Suprapubic skin (tissue), 4 donors: ENCODE data around the gene ATP11A. TPM values are rescaled to one million over a fixed set of nuclear protein-coding genes. Genes with fewer than 3 reads are reported as not detected.

Experiments used
- DNase-seq, 2 donors: peaks; one replicate each; pipeline ENCODE4 v3.0.0-alpha.2; 2019; ENCODE audit warnings: low spot score in 2 of 2
- H3K27ac ChIP-seq: fragments of 200-600 bp; sonication (generic); one replicate; pipeline ENCODE4 v1.5.1; 2019
- H3K27me3 ChIP-seq: fragments of 200-600 bp; sonication (generic); one replicate; pipeline ENCODE4 v1.5.1; 2019
- H3K36me3 ChIP-seq: fragments of 200-600 bp; sonication (generic); one replicate; pipeline ENCODE4 v1.5.1; 2019
- H3K4me1 ChIP-seq: fragments of 200-600 bp; sonication (generic); one replicate; pipeline ENCODE4 v1.5.1; 2019
- H3K4me3 ChIP-seq: fragments of 200-600 bp; sonication (generic); one replicate; pipeline ENCODE4 v1.5.1; 2019; ENCODE audit warnings: mild to moderate bottlenecking
- H3K9me3 ChIP-seq: fragments of 200-600 bp; sonication (generic); one replicate; pipeline ENCODE4 v1.5.1; 2019
- CTCF ChIP-seq, 2 donors: fragments of 200-600 bp in 1 of 2; fragments of 450-650 bp in 1 of 2; sonication (generic) in 1 of 2; IDR thresholded peaks; one replicate each; pipeline ENCODE4 v1.5.1; 2016 to 2019; ENCODE audit warnings: antibody characterized with exemption in 2 of 2, mild to moderate bottlenecking in 1 of 2, moderate library complexity in 1 of 2
- EP300 ChIP-seq: sonication (generic); formaldehyde crosslinking; IDR thresholded peaks from one replicate; pipeline ENCODE4 v1.6.1; 2017; ENCODE audit warnings: antibody characterized with exemption
- POLR2A ChIP-seq, 2 donors: fragments of 450-650 bp; IDR thresholded peaks; one replicate each; pipeline ENCODE4 v1.6.1; 2017; ENCODE audit warnings: antibody characterized with exemption in 2 of 2, mild to moderate bottlenecking in 2 of 2, moderate library complexity in 2 of 2
- POLR2AphosphoS5 ChIP-seq, 3 donors: sonication (generic); formaldehyde crosslinking; IDR thresholded peaks; one replicate each; pipeline ENCODE4 v1.6.1; 2017; ENCODE audit warnings: antibody characterized with exemption in 3 of 3
- WGBS: methylation state at CpG from one replicate; pipeline ENCODE4 v1.1.5; 2018; 5-methylcytosine and 5-hydroxymethylcytosine counted together
- total RNA-seq, 4 donors: library from RNA; depleted of rRNA; stranded (reverse); fragments of >200 nt; gene quantifications; one replicate each; pipeline ENCODE4 v1.1.0, GENCODE V29; 2016

ATP11A gene
- total RNA-seq, 4 donors from 2014 or later = 22.8 to 51.0 (median 39.8) TPM

GRCh38 chr13:112756967-112757758 is 67.3 kb downstream of the ATP11A start:
- Histone ChIP-seq H3K4me1 (no peaks in the 10 kb centered on the region), H3K9me3 (no peaks in the 10 kb centered on the region), H3K27me3 (no peaks in the 10 kb centered on the region), H3K36me3 (peaks cover 3% of the 10 kb centered on the region), H3K27ac (no peak overlapping the region), H3K4me3 (no peak overlapping the region)
- DNase-seq = no peak
- TF ChIP-seq EP300 (no peak), POLR2AphosphoS5 (IDR thresholded peaks at IDR 0.05) (no peak), CTCF (IDR thresholded peaks at IDR 0.05) (no peak), POLR2A (IDR thresholded peaks at IDR 0.05) (no peak)
- WGBS = 77% methylated on average over 16 of the region's 16 CpGs

DNA sequence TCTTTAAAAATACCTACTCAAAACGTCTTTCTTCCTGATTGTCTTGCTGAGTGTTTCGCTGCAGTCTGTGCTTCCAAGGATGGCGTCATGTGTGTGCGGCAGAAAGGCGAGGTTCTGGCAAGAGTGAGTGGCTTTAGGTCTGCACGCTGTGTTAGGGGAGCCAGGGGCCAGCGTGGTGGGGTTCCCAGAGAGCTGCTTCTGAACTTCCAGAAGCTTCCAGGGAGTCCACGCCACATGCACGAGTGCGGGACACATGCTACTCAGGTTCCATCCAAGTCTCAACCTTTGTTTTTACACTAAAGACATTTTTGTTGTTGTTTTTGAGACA is 67.9 kb downstream of the ATP11A start:
- no peak for DNase-seq
- H3K4me3 ChIP-seq = no peak overlapping the region
- no peak overlapping the region for H3K27ac ChIP-seq
- no peak for TF ChIP-seq EP300
- no peak for TF ChIP-seq POLR2A (IDR thresholded peaks at IDR 0.05)
- TF ChIP-seq POLR2AphosphoS5 (IDR thresholded peaks at IDR 0.05) = no peak
- no peak for TF ChIP-seq CTCF (IDR thresholded peaks at IDR 0.05)
- WGBS = 89% methylated on average over 10 of the region's 10 CpGs
- no peaks in the 10 kb centered on the region for H3K9me3 ChIP-seq
- no peaks in the 10 kb centered on the region for H3K27me3 ChIP-seq
- H3K4me1 ChIP-seq = no peaks in the 10 kb centered on the region
- H3K36me3 ChIP-seq = peaks cover 3% of the 10 kb centered on the region

- Histone ChIP-seq H3K36me3 (peaks cover 3% of the 10 kb centered on the region), H3K27ac (no peak overlapping the region), H3K9me3 (no peaks in the 10 kb centered on the region), H3K27me3 (no peaks in the 10 kb centered on the region), H3K4me1 (no peaks in the 10 kb centered on the region), H3K4me3 (no peak overlapping the region)
- 95% methylated on average over 9 of the region's 9 CpGs for WGBS
- no peak for DNase-seq
- TF ChIP-seq CTCF (IDR thresholded peaks at IDR 0.05) = no peak
- no peak for TF ChIP-seq POLR2AphosphoS5 (IDR thresholded peaks at IDR 0.05)
- TF ChIP-seq POLR2A (IDR thresholded peaks at IDR 0.05) = no peak
- no peak for TF ChIP-seq EP300
Measured at GRCh38 chr13:112759053-112759452, 69.2 kb downstream of the ATP11A start.

GRCh38 chr13:112759827-112760226 is 70.0 kb downstream of the ATP11A start:
- WGBS = 85% methylated on average over 11 of the region's 11 CpGs
- H3K27ac ChIP-seq = no peak overlapping the region
- H3K4me1 ChIP-seq = no peaks in the 10 kb centered on the region
- H3K27me3 ChIP-seq = no peaks in the 10 kb centered on the region
- H3K36me3 ChIP-seq = peaks cover 3% of the 10 kb centered on the region
- no peak for TF ChIP-seq POLR2A (IDR thresholded peaks at IDR 0.05)
- no peak for TF ChIP-seq POLR2AphosphoS5 (IDR thresholded peaks at IDR 0.05)
- TF ChIP-seq EP300 = no peak
- H3K9me3 ChIP-seq = no peaks in the 10 kb centered on the region
- H3K4me3 ChIP-seq = no peak overlapping the region
- DNase-seq = no peak

DNA sequence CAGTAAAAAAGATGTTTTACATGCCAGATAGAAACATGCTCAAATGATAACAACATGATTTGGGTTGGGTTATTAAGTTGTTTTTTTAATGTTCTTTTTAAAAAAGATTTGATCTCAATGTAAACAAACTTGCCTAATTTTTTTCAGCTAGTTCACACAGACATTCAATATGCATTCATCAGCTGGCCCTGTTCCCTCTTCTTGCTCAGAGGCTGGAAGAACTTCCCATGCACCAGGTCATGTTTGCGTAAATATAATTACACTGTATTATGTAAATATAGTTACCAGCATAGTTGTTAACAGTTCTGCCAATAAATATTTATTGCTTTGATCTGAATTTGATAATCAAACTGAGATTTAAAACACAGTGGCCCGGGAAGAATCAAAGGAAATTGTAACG is 70.6 kb downstream of the ATP11A start:
- WGBS = 65% methylated on average over 3 of the region's 3 CpGs
- Histone ChIP-seq H3K36me3 (no peaks in the 10 kb centered on the region), H3K9me3 (no peaks in the 10 kb centered on the region), H3K4me1 (no peaks in the 10 kb centered on the region), H3K27me3 (no peaks in the 10 kb centered on the region), H3K4me3 (no peak overlapping the region), H3K27ac (no peak overlapping the region)
- TF ChIP-seq POLR2AphosphoS5 (IDR thresholded peaks at IDR 0.05) (no peak), CTCF (IDR thresholded peaks at IDR 0.05) (no peak), POLR2A (IDR thresholded peaks at IDR 0.05) (no peak), EP300 (no peak)
- no peak for DNase-seq
